COLO668 (cell line): ENCODE measurements around the gene SUMO2.
A peak's percentile ranks its signal among the peaks of the same experiment; 100 is the strongest.
"Not testable (repeated sequence)": the region's sequence is repeated elsewhere in the genome, so short reads cannot be mapped to it uniquely, and the experiment has no call there.

Experiments
- DNase-seq: peaks from one replicate; lab custom pipeline; 2025; ENCODE audit not compliant: unreplicated experiment; lab: John Stamatoyannopoulos, UW

The SUMO2 gene

GRCh38 chr17:75182569-75183436 lies at the start of gene SUMO2:
Gene SUMO2, minus strand, starts transcription at chr17:75182959. Its CDS starts 125 bp downstream, at chr17:75182834.
- peak; percentile 95 for DNase-seq

GRCh38 chr17:75231741-75232464 lies 49.1 kb upstream of the SUMO2 start:
- no peak for DNase-seq

- no peak for DNase-seq
Measured at GRCh38 chr17:75231071-75231470, 48.3 kb upstream of the SUMO2 start.

- no peak for DNase-seq
Measured at GRCh38 chr17:75228847-75229246, 46.1 kb upstream of the SUMO2 start.

GRCh38 chr17:75228305-75228704 lies 45.5 kb upstream of the SUMO2 start:
- no peak for DNase-seq

- no peak for DNase-seq
Measured at GRCh38 chr17:75227729-75228128, 45.0 kb upstream of the SUMO2 start.

- no peak for DNase-seq
Measured at GRCh38 chr17:75225016-75225415, 42.3 kb upstream of the SUMO2 start.

GRCh38 chr17:75219815-75220214 lies 37.1 kb upstream of the SUMO2 start:
- no peak for DNase-seq

GRCh38 chr17:75218131-75218530 lies 35.4 kb upstream of the SUMO2 start:
- DNase-seq, result no peak

GRCh38 chr17:75209061-75209460 lies 26.3 kb upstream of the SUMO2 start:
- DNase-seq, result no peak

- no peak for DNase-seq
Measured at GRCh38 chr17:75208161-75208560, 25.4 kb upstream of the SUMO2 start.

GRCh38 chr17:75207760-75208159 lies 25.0 kb upstream of the SUMO2 start:
- DNase-seq, result no peak

- DNase-seq, result not testable (repeated sequence)
Measured at GRCh38 chr17:75207050-75207407, 24.3 kb upstream of the SUMO2 start.

- no peak for DNase-seq
Measured at GRCh38 chr17:75205793-75206163, 23.0 kb upstream of the SUMO2 start.

GRCh38 chr17:75205037-75205792 lies 22.5 kb upstream of the SUMO2 start, which contains the start of gene NUP85:
Gene NUP85, plus strand, starts transcription at chr17:75205679. Its CDS starts 83 bp downstream, at chr17:75205762.
- peak; percentile 91 for DNase-seq

GRCh38 chr17:75199886-75200618 lies 17.3 kb upstream of the SUMO2 start:
- no peak for DNase-seq

GRCh38 chr17:75194879-75195278 lies 12.1 kb upstream of the SUMO2 start:
- no peak for DNase-seq

- DNase-seq, result no peak
Measured at GRCh38 chr17:75191584-75191983, 8.8 kb upstream of the SUMO2 start.

GRCh38 chr17:75188614-75189013 lies 5.9 kb upstream of the SUMO2 start:
- DNase-seq, result no peak

GRCh38 chr17:75183999-75184884 lies 1.5 kb upstream of the SUMO2 start:
- no peak for DNase-seq
